HepG2 (cell line): Measurements from ENCODE around the gene TREH. TPM values are rescaled to one million over a fixed set of nuclear protein-coding genes. Genes with fewer than 3 reads are reported as not detected.
A peak's percentile ranks its signal among the peaks of the same experiment; 100 is the strongest.

Experiments used
- CHD2 ChIP-seq: IDR thresholded peaks from 2 replicates; pipeline ENCODE4 v1.6.1; 2011; ENCODE audit warnings: low read depth, low read length, improper control_type of control experiment
- HINFP ChIP-seq: sonication (generic); formaldehyde crosslinking; IDR thresholded peaks from 2 replicates; pipeline ENCODE4 v1.4.0; 2020; ENCODE audit warnings: low read depth, mild to moderate bottlenecking, missing genetic modification reagents
- KMT2B ChIP-seq: IDR thresholded peaks from 2 replicates; pipeline ENCODE4 v1.6.1; 2016; ENCODE audit warnings: missing genetic modification reagents, missing compliant biosample characterization
- MAZ ChIP-seq, 2 experiments: sonication (generic) in 1 of 2; formaldehyde crosslinking in 1 of 2; IDR thresholded peaks; 2 replicates each; pipeline versions ENCODE4 v1.5.0 to v1.6.1; 2012 to 2020; ENCODE audit warnings: low read depth in 2 of 2, mild to moderate bottlenecking in 2 of 2, borderline replicate concordance in 1 of 2, improper control_type of control experiment in 1 of 2, low read length in 1 of 2, missing genetic modification reagents in 1 of 2, moderate library complexity in 1 of 2
- MBNL3 ChIP-seq: fragments of 250-450 bp; sonication (Bioruptor Pico); conservative IDR thresholded peaks from 2 replicates; pipeline ENCODE4 v1.8.0; 2022; ENCODE audit warnings: mild to moderate bottlenecking, inconsistent platforms
- NFYC ChIP-seq: IDR thresholded peaks from 2 replicates; pipeline ENCODE4 v1.6.1; 2016; ENCODE audit warnings: missing genetic modification reagents, missing compliant biosample characterization
- ONECUT2 ChIP-seq: sonication (generic); formaldehyde crosslinking; IDR thresholded peaks from 2 replicates; pipeline ENCODE4 v1.4.0; 2020; ENCODE audit warnings: missing genetic modification reagents
- SCMH1 ChIP-seq: sonication (generic); formaldehyde crosslinking; IDR thresholded peaks from 2 replicates; pipeline ENCODE4 v1.9.0; 2021; ENCODE audit warnings: missing genetic modification reagents, mild to moderate bottlenecking, borderline replicate concordance
- SIN3A ChIP-seq: IDR thresholded peaks from 2 replicates; pipeline ENCODE4 v1.6.1; 2011; ENCODE audit warnings: low read depth, mild to moderate bottlenecking, control low read depth, low read length, borderline replicate concordance
- SP1 ChIP-seq, 2 experiments: fragments of 450-650 bp in 1 of 2; sonication (generic) in 1 of 2; formaldehyde crosslinking in 1 of 2; IDR thresholded peaks; 2 replicates each; pipeline versions ENCODE4 v1.4.0 to v1.6.1; 2016 to 2020; ENCODE audit warnings: missing genetic modification reagents in 1 of 2
- TBX2 ChIP-seq: sonication (generic); formaldehyde crosslinking; IDR thresholded peaks from 2 replicates; pipeline ENCODE4 v1.5.0; 2020; ENCODE audit warnings: missing genetic modification reagents, mild to moderate bottlenecking, borderline replicate concordance
- XBP1 ChIP-seq: sonication (generic); formaldehyde crosslinking; IDR thresholded peaks from 2 replicates; pipeline ENCODE4 v1.5.0; 2020; ENCODE audit warnings: missing genetic modification reagents
- ZBTB14 ChIP-seq: sonication (generic); formaldehyde crosslinking; IDR thresholded peaks from 2 replicates; pipeline ENCODE4 v1.4.0; 2020; ENCODE audit warnings: missing genetic modification reagents
- ZBTB8A ChIP-seq: sonication (generic); formaldehyde crosslinking; IDR thresholded peaks from 2 replicates; pipeline ENCODE4 v1.4.0; 2020; ENCODE audit warnings: mild to moderate bottlenecking, low read depth, missing genetic modification reagents, borderline replicate concordance
- ZFP36L2 ChIP-seq: sonication (generic); formaldehyde crosslinking; IDR thresholded peaks from 2 replicates; pipeline ENCODE4 v1.4.0; 2020; ENCODE audit warnings: missing genetic modification reagents
- ZNF17 ChIP-seq: sonication (generic); formaldehyde crosslinking; IDR thresholded peaks from 2 replicates; pipeline ENCODE4 v1.5.0; 2020; ENCODE audit warnings: mild to moderate bottlenecking, missing genetic modification reagents
- ZNF253 ChIP-seq: sonication (generic); formaldehyde crosslinking; IDR thresholded peaks from 2 replicates; pipeline ENCODE4 v1.8.0; 2022; ENCODE audit warnings: mild to moderate bottlenecking, missing genetic modification reagents, borderline replicate concordance
- ZNF296 ChIP-seq: sonication (generic); formaldehyde crosslinking; conservative IDR thresholded peaks from 2 replicates; pipeline ENCODE4 v1.5.0; 2020; ENCODE audit warnings: mild to moderate bottlenecking, missing genetic modification reagents
- ZNF350 ChIP-seq: sonication (generic); formaldehyde crosslinking; IDR thresholded peaks from 2 replicates; pipeline ENCODE4 v1.4.0; 2020; ENCODE audit warnings: mild to moderate bottlenecking, low read depth, missing genetic modification reagents, borderline replicate concordance
- ZSCAN20 ChIP-seq: sonication (generic); formaldehyde crosslinking; IDR thresholded peaks from 2 replicates; pipeline ENCODE4 v1.4.0; 2020; ENCODE audit warnings: missing genetic modification reagents, mild to moderate bottlenecking, borderline replicate concordance
- polyA plus RNA-seq, 8 experiments: library from polyadenylated mRNA; depleted of rRNA in 3 of 8; stranded (reverse) in 7 of 8; unstranded in 1 of 8; fragments of >200 nt; fragmentation: Illumina TruSeq in 4 of 8; extraction: Trizol in 4 of 8; gene quantifications; 2 replicates each; pipeline versions ENCODE4 v1.2.1 to v1.2.3, GENCODE V29; 2011 to 2016; ENCODE audit warnings: low read depth in 4 of 8, missing spikeins in 1 of 8, mixed read lengths in 1 of 8; ENCODE audit not compliant: insufficient read depth in 1 of 8
- total RNA-seq, 5 experiments: library from RNA; depleted of rRNA; stranded (reverse); fragments of >200 nt; fragmentation: Illumina TruSeq; extraction: Trizol; gene quantifications; 2 replicates each; pipeline ENCODE4 v1.2.3, GENCODE V29; 2016; ENCODE audit warnings: low read depth in 1 of 5
- TF ChIP-seq, protein P1 (sequence below): IDR thresholded peaks from 2 replicates; pipeline ENCODE4 v1.6.1; 2016; ENCODE audit warnings: missing compliant biosample characterization, missing genetic modification reagents, borderline replicate concordance
- TF ChIP-seq, protein P2 (sequence below): sonication (generic); formaldehyde crosslinking; IDR thresholded peaks from 2 replicates; pipeline ENCODE4 v1.4.0; 2020; ENCODE audit warnings: missing genetic modification reagents

TREH gene
- total and polyA plus RNA-seq, 2 of the 13 experiments (the other 11 are each of a cell fraction or from before 2014, with no cell fraction given), result 0.53 to 0.86 TPM

DNA sequence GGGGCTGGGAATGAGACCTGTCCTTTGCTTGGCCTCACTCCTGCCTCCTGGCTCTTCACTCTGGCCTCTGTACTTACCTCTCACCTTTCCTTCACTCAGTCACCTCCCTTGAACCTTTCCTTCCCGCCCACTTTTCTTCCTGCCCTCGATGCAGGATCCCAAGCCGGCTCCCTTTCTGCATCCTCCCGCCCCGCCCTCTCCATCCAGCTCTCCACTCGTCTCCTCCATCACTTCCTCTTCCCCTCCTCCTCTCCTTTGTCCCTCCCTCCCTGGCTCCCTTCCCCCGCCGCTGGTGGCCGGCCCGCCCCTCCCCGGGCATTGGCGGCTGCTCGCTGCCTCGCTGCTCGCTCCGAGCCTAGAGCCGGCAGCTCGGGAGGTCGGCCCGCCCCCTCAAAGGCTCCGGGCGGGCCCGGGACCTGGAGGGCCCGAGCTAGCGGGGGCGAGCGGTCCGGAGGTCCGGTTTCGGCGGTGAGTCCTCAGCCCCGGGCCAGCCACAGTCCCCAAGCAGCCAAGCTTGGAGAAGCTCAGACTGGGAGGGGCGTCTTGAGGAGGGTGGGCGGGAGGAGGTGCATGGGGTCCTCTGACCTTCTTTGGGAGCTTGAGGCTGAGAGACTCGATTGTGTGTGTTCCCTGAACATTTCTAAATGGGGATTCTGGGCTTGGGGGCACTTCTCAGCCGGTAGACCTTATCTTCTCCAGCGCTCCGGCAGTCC is 58.2 kb downstream of the TREH start (continued):
- no peak for TF ChIP-seq ZNF253 (CRISPR knock-in tag)
- no peak for TF ChIP-seq CHD2
- peak; percentile 56; the same call in 1 of the 2 replicates for TF ChIP-seq SIN3A
- TF ChIP-seq ZNF296, result no peak; the same call in 1 of the 2 replicates
- peak; percentile 29; the same call in 1 of the 2 replicates for TF ChIP-seq TBX2
- no peak for TF ChIP-seq SP1 (IDR thresholded peaks at IDR 0.05)
- peak; percentile 37; the same call in 1 of the 2 replicates for TF ChIP-seq SP1 (CRISPR knock-in tag; IDR thresholded peaks at IDR 0.05)
- no peak; the same call in 1 of the 2 replicates for TF ChIP-seq MAZ (IDR thresholded peaks at IDR 0.05; ENCODE audit: borderline replicate concordance, low read depth, low read length)
- TF ChIP-seq MAZ (CRISPR knock-in tag; IDR thresholded peaks at IDR 0.05; ENCODE audit: low read depth), result no peak
- TF ChIP-seq XBP1 (CRISPR knock-in tag), result no peak
- no peak for TF ChIP-seq MBNL3 (CRISPR knock-in tag)
- TF ChIP-seq, protein P1, sequence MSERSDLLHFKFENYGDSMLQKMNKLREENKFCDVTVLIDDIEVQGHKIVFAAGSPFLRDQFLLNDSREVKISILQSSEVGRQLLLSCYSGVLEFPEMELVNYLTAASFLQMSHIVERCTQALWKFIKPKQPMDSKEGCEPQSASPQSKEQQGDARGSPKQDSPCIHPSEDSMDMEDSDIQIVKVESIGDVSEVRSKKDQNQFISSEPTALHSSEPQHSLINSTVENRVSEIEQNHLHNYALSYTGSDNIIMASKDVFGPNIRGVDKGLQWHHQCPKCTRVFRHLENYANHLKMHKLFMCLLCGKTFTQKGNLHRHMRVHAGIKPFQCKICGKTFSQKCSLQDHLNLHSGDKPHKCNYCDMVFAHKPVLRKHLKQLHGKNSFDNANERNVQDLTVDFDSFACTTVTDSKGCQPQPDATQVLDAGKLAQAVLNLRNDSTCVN (CRISPR knock-in tag), result no peak
- no peak for TF ChIP-seq ZFP36L2
- TF ChIP-seq SCMH1, result no peak
- no peak for TF ChIP-seq KMT2B (CRISPR knock-in tag)
- TF ChIP-seq HINFP (CRISPR knock-in tag), result 0 out of 2 replicates have a peak, but pooled peaks have one; percentile 14
- no peak for TF ChIP-seq NFYC (CRISPR knock-in tag)
- TF ChIP-seq ZBTB8A (CRISPR knock-in tag), result no peak
- TF ChIP-seq ZSCAN20 (CRISPR knock-in tag), result peak; percentile 35; the same call in 1 of the 2 replicates
- TF ChIP-seq ZNF17, result no peak
- no peak for TF ChIP-seq ONECUT2 (CRISPR knock-in tag)
- 0 out of 2 replicates have a peak, but pooled peaks have one; percentile 24 for TF ChIP-seq ZBTB14 (CRISPR knock-in tag)
- no peak; the same call in none of the 2 replicates for TF ChIP-seq ZNF350 (CRISPR knock-in tag)
- TF ChIP-seq, protein P2, sequence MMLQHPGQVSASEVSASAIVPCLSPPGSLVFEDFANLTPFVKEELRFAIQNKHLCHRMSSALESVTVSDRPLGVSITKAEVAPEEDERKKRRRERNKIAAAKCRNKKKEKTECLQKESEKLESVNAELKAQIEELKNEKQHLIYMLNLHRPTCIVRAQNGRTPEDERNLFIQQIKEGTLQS (CRISPR knock-in tag), result no peak
